ELR (cell line): ENCODE measurements around the gene MIA2.
"Not testable (repeated sequence)": the region's sequence is repeated elsewhere in the genome, so short reads cannot be mapped to it uniquely, and the experiment has no call there.

Experiments used
- DNase-seq: peaks from one replicate; pipeline ENCODE4 v3.0.0-alpha.2; 2015; ENCODE audit warnings: low read depth

Gene MIA2

GRCh38 chr14:39230416-39231035 is 3.2 kb upstream of the MIA2 start:
- DNase-seq = peak; percentile 21

- peak; percentile 64 for DNase-seq
These were observed 1.8 kb upstream of the MIA2 start for GRCh38 chr14:39231751-39232553.

GRCh38 chr14:39232554-39233415 is 930 bp upstream of the MIA2 start:
- DNase-seq = peak; percentile 51

GRCh38 chr14:39234986-39235385 is 1.3 kb downstream of the MIA2 start:
- DNase-seq = not testable (repeated sequence)

- DNase-seq = not testable (repeated sequence)
These were observed 1.8 kb downstream of the MIA2 start for GRCh38 chr14:39235466-39235865.

- no peak for DNase-seq
These were observed 7.1 kb downstream of the MIA2 start for GRCh38 chr14:39240769-39241168.

- DNase-seq = no peak
These were observed 7.9 kb downstream of the MIA2 start for GRCh38 chr14:39241637-39242036.

GRCh38 chr14:39243831-39244230 is 10.1 kb downstream of the MIA2 start:
- no peak for DNase-seq

GRCh38 chr14:39246618-39247017 is 12.9 kb downstream of the MIA2 start:
- DNase-seq = peak; percentile 26

GRCh38 chr14:39247256-39247655 is 13.5 kb downstream of the MIA2 start:
- DNase-seq = peak; percentile 89

- no peak for DNase-seq
These were observed 17.8 kb downstream of the MIA2 start for GRCh38 chr14:39251547-39251946.

- not testable (repeated sequence) for DNase-seq
These were observed 23.7 kb downstream of the MIA2 start for GRCh38 chr14:39257388-39257787.

GRCh38 chr14:39258782-39259545 is 25.2 kb downstream of the MIA2 start:
- no peak for DNase-seq

- DNase-seq = not testable (repeated sequence)
These were observed 26.4 kb downstream of the MIA2 start for GRCh38 chr14:39260161-39260560.

GRCh38 chr14:39262214-39262613 is 28.5 kb downstream of the MIA2 start:
- not testable (repeated sequence) for DNase-seq

GRCh38 chr14:39264057-39264456 is 30.3 kb downstream of the MIA2 start:
- DNase-seq = no peak

- DNase-seq = no peak
These were observed 30.8 kb downstream of the MIA2 start for GRCh38 chr14:39264558-39264957.

GRCh38 chr14:39265033-39265432 is 31.3 kb downstream of the MIA2 start:
- peak; percentile 42 for DNase-seq

GRCh38 chr14:39265806-39266524 is 32.2 kb downstream of the MIA2 start:
- DNase-seq = peak; percentile 26

GRCh38 chr14:39266525-39266870 is 32.8 kb downstream of the MIA2 start:
- DNase-seq = peak; percentile 73
